ENCODE data around the gene ZNF423.

The ZNF423 gene

GRCh38 chr16:49529411-49530045 lies 326.4 kb downstream of the ZNF423 start:
- no peak for DNase-seq (ENCODE audit: low read depth, low spot score)
- no peak overlapping the region for H3K27ac ChIP-seq

GRCh38 chr16:49528866-49529288 lies 327.0 kb downstream of the ZNF423 start:
- no peak overlapping the region for H3K27ac ChIP-seq
- DNase-seq (ENCODE audit: low read depth, low spot score), result no peak

GRCh38 chr16:49528060-49528865 lies 327.6 kb downstream of the ZNF423 start:
- DNase-seq (ENCODE audit: low read depth, low spot score), result no peak
- H3K27ac ChIP-seq, result no peak overlapping the region

GRCh38 chr16:49527611-49528010 lies 328.3 kb downstream of the ZNF423 start:
- DNase-seq (ENCODE audit: low read depth, low spot score), result no peak
- H3K27ac ChIP-seq, result no peak overlapping the region

- DNase-seq (ENCODE audit: low read depth, low spot score), result no peak
- H3K27ac ChIP-seq, result no peak overlapping the region
These were observed 329.0 kb downstream of the ZNF423 start for GRCh38 chr16:49526860-49527365.

- H3K27ac ChIP-seq, result no peak overlapping the region
- DNase-seq (ENCODE audit: low read depth, low spot score), result no peak
These were observed 331.0 kb downstream of the ZNF423 start for GRCh38 chr16:49524947-49525315.

GRCh38 chr16:49524216-49524946 lies 331.5 kb downstream of the ZNF423 start:
- no peak overlapping the region for H3K27ac ChIP-seq
- no peak for DNase-seq (ENCODE audit: low read depth, low spot score)

- no peak overlapping the region for H3K27ac ChIP-seq
- no peak for DNase-seq (ENCODE audit: low read depth, low spot score)
These were observed 332.3 kb downstream of the ZNF423 start for GRCh38 chr16:49523435-49524159.

GRCh38 chr16:49521734-49522325 lies 334.1 kb downstream of the ZNF423 start:
- no peak for DNase-seq (ENCODE audit: low read depth, low spot score)
- no peak overlapping the region for H3K27ac ChIP-seq

- DNase-seq (ENCODE audit: low read depth, low spot score), result no peak
These were observed 335.3 kb downstream of the ZNF423 start for GRCh38 chr16:49520492-49521038.

GRCh38 chr16:49519741-49520140 lies 336.2 kb downstream of the ZNF423 start:
- no peak overlapping the region for H3K27ac ChIP-seq
- no peak for DNase-seq (ENCODE audit: low read depth, low spot score)

More at GRCh38 chr16:49520492-49521038, 335.3 kb downstream of the ZNF423 start:
- no peak overlapping the region for H3K27ac ChIP-seq

GRCh38 chr16:49519008-49519656 lies 336.8 kb downstream of the ZNF423 start:
- H3K27ac ChIP-seq, result no peak overlapping the region
- no peak for DNase-seq (ENCODE audit: low read depth, low spot score)

- no peak for DNase-seq (ENCODE audit: low read depth, low spot score)
- no peak overlapping the region for H3K27ac ChIP-seq
These were observed 339.4 kb downstream of the ZNF423 start for GRCh38 chr16:49516382-49517036.

- DNase-seq (ENCODE audit: low read depth, low spot score), result no peak
- H3K27ac ChIP-seq, result no peak overlapping the region
These were observed 340.1 kb downstream of the ZNF423 start for GRCh38 chr16:49515861-49516260.

GRCh38 chr16:49515016-49515565 lies 340.8 kb downstream of the ZNF423 start:
- H3K27ac ChIP-seq, result no peak overlapping the region
- no peak for DNase-seq (ENCODE audit: low read depth, low spot score)

GRCh38 chr16:49514073-49514980 lies 341.6 kb downstream of the ZNF423 start:
- no peak overlapping the region for H3K27ac ChIP-seq
- no peak for DNase-seq (ENCODE audit: low read depth, low spot score)

GRCh38 chr16:49513040-49513439 lies 342.9 kb downstream of the ZNF423 start:
- DNase-seq (ENCODE audit: low read depth, low spot score), result no peak
- no peak overlapping the region for H3K27ac ChIP-seq

All from epithelial cell of prostate (primary cell).